Mammary epithelial cell (primary cell): Measurements from ENCODE around the gene MRAP2.

Experiments
- CTCF ChIP-seq, 2 donors: IDR thresholded peaks in 1 of 2; conservative IDR thresholded peaks in 1 of 2; 2 replicates each; pipeline ENCODE4 v1.5.1; 2011 to 2012; ENCODE audit warnings: inconsistent platforms in 2 of 2, low read length in 2 of 2, mild to moderate bottlenecking in 2 of 2, control low read depth in 1 of 2, low read depth in 1 of 2; ENCODE audit not compliant: insufficient read depth in 1 of 2; ENCODE audit errors: extremely low read depth in 1 of 2
- EZH2 ChIP-seq: IDR thresholded peaks from 2 replicates; pipeline ENCODE4 v1.6.1; 2012; ENCODE audit warnings: low read length, inconsistent platforms, borderline replicate concordance

DNA sequence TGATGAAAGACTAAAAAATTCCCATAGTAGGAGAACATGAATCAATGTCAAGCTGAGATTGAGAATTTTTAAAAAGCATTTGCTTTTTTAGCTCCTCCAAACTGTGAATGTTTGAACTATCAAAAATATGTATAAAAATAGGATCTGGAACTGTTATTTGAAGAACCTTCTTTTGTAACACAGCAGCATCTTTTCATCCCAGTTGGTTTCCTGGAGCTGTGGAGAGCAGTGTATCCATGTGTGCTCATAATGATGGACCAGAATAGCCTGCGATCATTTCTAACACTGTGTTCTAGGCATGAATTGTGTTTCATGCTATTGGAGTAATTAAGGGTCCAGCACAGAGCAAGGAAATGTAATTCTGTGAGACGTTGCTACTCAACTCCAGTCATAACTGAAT is 22.1 kb downstream of the MRAP2 start:
- TF ChIP-seq CTCF (conservative IDR thresholded peaks at IDR 0.05 in 1 of 2, IDR thresholded peaks at IDR 0.05 in 1 of 2; ENCODE audit: extremely low read depth in 1 of 2, insufficient read depth in 1 of 2, low read depth in 1 of 2, low read length in 2 of 2): no peak
- no peak for TF ChIP-seq EZH2
